Panc1 (cell line): ENCODE measurements around the gene TBCD.

Source experiments
- CTCF ChIP-seq: fragments of 450-650 bp; IDR thresholded peaks from 2 replicates; pipeline ENCODE4 v1.5.1; 2017; ENCODE audit warnings: mild to moderate bottlenecking
- REST ChIP-seq, 2 experiments: IDR thresholded peaks; 2 replicates each; pipeline ENCODE4 v1.6.1; 2011 to 2012; ENCODE audit warnings: low read depth in 2 of 2, control low read depth in 1 of 2, low read length in 1 of 2, mild to moderate bottlenecking in 1 of 2, moderate library complexity in 1 of 2; ENCODE audit not compliant: insufficient read depth in 1 of 2

GRCh38 chr17:82830249-82830661, 78.4 kb downstream of the TBCD start:
- no peak for TF ChIP-seq REST (IDR thresholded peaks at IDR 0.05; ENCODE audit: insufficient read depth in 1 of 2, low read depth in 2 of 2, low read length in 1 of 2)
- TF ChIP-seq CTCF, result no peak
